ENCODE data around the gene HS1BP3. TPM values are rescaled to one million over a fixed set of nuclear protein-coding genes. Genes with fewer than 3 reads are reported as not detected.

HS1BP3 gene
- total RNA-seq, 3 donors from 2014 or later, result 19.0 to 31.8 (median 25.9) TPM

- no peaks in the 10 kb centered on the region for H3K27me3 ChIP-seq
- peak in 1 of 2 donors; percentile 61 for DNase-seq (ENCODE audit: low spot score in 2 of 2)
- TF ChIP-seq CTCF (IDR thresholded peaks at IDR 0.05), result no peak
- TF ChIP-seq POLR2AphosphoS5 (IDR thresholded peaks at IDR 0.05), result peak in 1 of 3 donors; percentile 34
- H3K36me3 ChIP-seq, result no peaks in the 10 kb centered on the region
- H3K27ac ChIP-seq, result peak overlapping the region; percentile 90 to 97
- H3K4me3 ChIP-seq, result no peak overlapping the region
- H3K4me1 ChIP-seq, result peaks cover 40 to 44% of the 10 kb centered on the region in 2 donors
- intact Hi-C loops (cut with DNase I; ENCODE audit: low total_unique reads), result loop anchor here (10.0 kb wide), 1 partner anchor 62 kb away; no protein-coding TSS in a partner anchor
- no peaks in the 10 kb centered on the region for H3K9me3 ChIP-seq
Observed at GRCh38 chr2:20617081-20617575, 33.8 kb downstream of the HS1BP3 start.

- peak overlapping the region; percentile 90 to 97 for H3K27ac ChIP-seq
- H3K4me1 ChIP-seq, result peaks cover 40 to 44% of the 10 kb centered on the region in 2 donors
- no peaks in the 10 kb centered on the region for H3K27me3 ChIP-seq
- intact Hi-C loops (cut with DNase I; ENCODE audit: low total_unique reads), result loop anchor here (10.0 kb wide), 1 partner anchor 62 kb away; no protein-coding TSS in a partner anchor
- DNase-seq (ENCODE audit: low spot score in 2 of 2), result peak in 1 of 2 donors; percentile 39
- no peaks in the 10 kb centered on the region for H3K36me3 ChIP-seq
- H3K9me3 ChIP-seq, result no peaks in the 10 kb centered on the region
- H3K4me3 ChIP-seq, result no peak overlapping the region
- no peak for TF ChIP-seq POLR2AphosphoS5 (IDR thresholded peaks at IDR 0.05)
- no peak for TF ChIP-seq CTCF (IDR thresholded peaks at IDR 0.05)
Observed at GRCh38 chr2:20616341-20616871, 34.5 kb downstream of the HS1BP3 start.

GRCh38 chr2:20615466-20616241 is 35.2 kb downstream of the HS1BP3 start:
- Histone ChIP-seq H3K4me1 (peaks cover 39 to 40% of the 10 kb centered on the region in 2 donors), H3K27me3 (no peaks in the 10 kb centered on the region), H3K36me3 (no peaks in the 10 kb centered on the region), H3K27ac (peak overlapping the region; percentile 90 to 97), H3K9me3 (no peaks in the 10 kb centered on the region), H3K4me3 (no peak overlapping the region)
- intact Hi-C loops (cut with DNase I; ENCODE audit: low total_unique reads), result loop anchor here (10.0 kb wide), 1 partner anchor 61 kb away; no protein-coding TSS in a partner anchor
- TF ChIP-seq POLR2AphosphoS5 (IDR thresholded peaks at IDR 0.05), result peak; percentile 16 to 38 (median 33)
- TF ChIP-seq CTCF (IDR thresholded peaks at IDR 0.05), result no peak
- DNase-seq (ENCODE audit: low spot score in 2 of 2), result peak in 1 of 2 donors; percentile 47

- Histone ChIP-seq H3K4me1 (peaks cover 35 to 40% of the 10 kb centered on the region in 2 donors), H3K27me3 (no peaks in the 10 kb centered on the region), H3K36me3 (no peaks in the 10 kb centered on the region), H3K27ac (peak overlapping the region; percentile 90 to 97), H3K4me3 (no peak overlapping the region), H3K9me3 (no peaks in the 10 kb centered on the region)
- intact Hi-C loops (cut with DNase I; ENCODE audit: low total_unique reads), result loop anchor here (10.0 kb wide), 1 partner anchor 60 kb away; no protein-coding TSS in a partner anchor
- TF ChIP-seq CTCF (IDR thresholded peaks at IDR 0.05), result no peak
- TF ChIP-seq POLR2AphosphoS5 (IDR thresholded peaks at IDR 0.05), result no peak
- peak in 1 of 2 donors; percentile 30 for DNase-seq (ENCODE audit: low spot score in 2 of 2)
Observed at GRCh38 chr2:20615068-20615465, 35.8 kb downstream of the HS1BP3 start.
